ENCODE data around the gene SLC24A3. TPM values are rescaled to one million over a fixed set of nuclear protein-coding genes. Genes with fewer than 3 reads are reported as not detected.

Gene SLC24A3
- total RNA-seq, 6 donors from 2014 or later: 6.3 to 10.8 (median 9.3) TPM

DNA sequence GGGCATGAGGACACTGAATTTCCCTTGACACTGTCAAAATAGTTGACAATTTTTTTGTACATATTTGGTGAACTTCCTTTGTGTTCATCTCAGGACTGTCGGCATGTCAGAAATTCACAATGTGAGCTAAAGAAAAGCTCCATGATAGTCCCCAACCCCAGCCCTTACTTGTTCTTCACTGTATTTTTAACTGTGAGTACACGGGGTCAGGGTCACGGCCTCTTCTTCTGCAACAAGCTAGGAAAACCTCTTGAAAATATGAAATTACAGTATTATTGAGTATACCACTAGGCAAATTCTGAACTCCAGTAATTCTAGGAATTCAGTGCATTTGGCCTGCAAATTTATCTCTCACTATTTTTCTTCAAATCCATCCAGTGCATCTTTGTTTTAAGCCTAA is 199.4 kb downstream of the SLC24A3 start:
- Histone ChIP-seq H3K9me3 (no peaks in the 10 kb centered on the region), H3K27ac (no peak overlapping the region), H3K4me3 (no peak overlapping the region), H3K4me1 (peaks cover 0 to 4% (median 0%) of the 10 kb centered on the region in 4 donors), H3K27me3 (no peaks in the 10 kb centered on the region), H3K36me3 (no peaks in the 10 kb centered on the region)
- 87 to 88% methylated on average over 3 of the region's 3 CpGs for WGBS, 2 donors
- ATAC-seq (ENCODE audit: low FRiP score in 2 of 2) (no peak), DNase-seq (no peak)
- TF ChIP-seq, protein P1, sequence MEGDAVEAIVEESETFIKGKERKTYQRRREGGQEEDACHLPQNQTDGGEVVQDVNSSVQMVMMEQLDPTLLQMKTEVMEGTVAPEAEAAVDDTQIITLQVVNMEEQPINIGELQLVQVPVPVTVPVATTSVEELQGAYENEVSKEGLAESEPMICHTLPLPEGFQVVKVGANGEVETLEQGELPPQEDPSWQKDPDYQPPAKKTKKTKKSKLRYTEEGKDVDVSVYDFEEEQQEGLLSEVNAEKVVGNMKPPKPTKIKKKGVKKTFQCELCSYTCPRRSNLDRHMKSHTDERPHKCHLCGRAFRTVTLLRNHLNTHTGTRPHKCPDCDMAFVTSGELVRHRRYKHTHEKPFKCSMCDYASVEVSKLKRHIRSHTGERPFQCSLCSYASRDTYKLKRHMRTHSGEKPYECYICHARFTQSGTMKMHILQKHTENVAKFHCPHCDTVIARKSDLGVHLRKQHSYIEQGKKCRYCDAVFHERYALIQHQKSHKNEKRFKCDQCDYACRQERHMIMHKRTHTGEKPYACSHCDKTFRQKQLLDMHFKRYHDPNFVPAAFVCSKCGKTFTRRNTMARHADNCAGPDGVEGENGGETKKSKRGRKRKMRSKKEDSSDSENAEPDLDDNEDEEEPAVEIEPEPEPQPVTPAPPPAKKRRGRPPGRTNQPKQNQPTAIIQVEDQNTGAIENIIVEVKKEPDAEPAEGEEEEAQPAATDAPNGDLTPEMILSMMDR (IDR thresholded peaks at IDR 0.05): no peak
- TF ChIP-seq POLR2A (IDR thresholded peaks at IDR 0.05): no peak
- no peak for TF ChIP-seq POLR2AphosphoS5 (IDR thresholded peaks at IDR 0.05)
- TF ChIP-seq EP300 (IDR thresholded peaks at IDR 0.05): no peak

DNA sequence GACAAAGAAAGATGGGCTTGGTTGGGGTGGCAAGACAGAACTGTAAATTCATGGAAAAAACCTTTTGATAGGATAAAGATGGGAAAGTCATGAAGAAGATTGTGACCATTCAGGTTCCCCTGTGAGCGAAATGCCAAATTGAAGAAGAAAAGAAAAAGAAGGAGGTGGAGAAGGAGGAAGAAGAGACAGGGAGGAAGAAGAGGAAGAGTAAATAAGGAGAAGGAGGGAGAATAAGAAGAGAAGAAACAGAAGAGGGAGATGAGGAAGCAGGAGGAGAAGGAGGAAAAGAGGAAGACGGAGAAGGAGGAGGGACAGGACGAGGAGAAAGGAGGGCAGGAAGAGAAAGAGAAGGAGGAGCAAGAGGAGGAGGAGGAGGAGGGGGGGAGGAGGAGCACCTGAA is 199.8 kb downstream of the SLC24A3 start:
- Histone ChIP-seq H3K4me1 (peaks cover 0 to 4% (median 0%) of the 10 kb centered on the region in 4 donors), H3K27me3 (no peaks in the 10 kb centered on the region), H3K27ac (no peak overlapping the region), H3K4me3 (no peak overlapping the region), H3K36me3 (no peaks in the 10 kb centered on the region), H3K9me3 (no peaks in the 10 kb centered on the region)
- TF ChIP-seq, protein P1 (IDR thresholded peaks at IDR 0.05): no peak
- no peak for TF ChIP-seq POLR2A (IDR thresholded peaks at IDR 0.05)
- TF ChIP-seq POLR2AphosphoS5 (IDR thresholded peaks at IDR 0.05): no peak
- TF ChIP-seq EP300 (IDR thresholded peaks at IDR 0.05): no peak
- DNase-seq: no peak
- ATAC-seq (ENCODE audit: low FRiP score in 2 of 2): no peak
- 75% methylated on average over 3 of the region's 3 CpGs for WGBS, 2 donors

DNA sequence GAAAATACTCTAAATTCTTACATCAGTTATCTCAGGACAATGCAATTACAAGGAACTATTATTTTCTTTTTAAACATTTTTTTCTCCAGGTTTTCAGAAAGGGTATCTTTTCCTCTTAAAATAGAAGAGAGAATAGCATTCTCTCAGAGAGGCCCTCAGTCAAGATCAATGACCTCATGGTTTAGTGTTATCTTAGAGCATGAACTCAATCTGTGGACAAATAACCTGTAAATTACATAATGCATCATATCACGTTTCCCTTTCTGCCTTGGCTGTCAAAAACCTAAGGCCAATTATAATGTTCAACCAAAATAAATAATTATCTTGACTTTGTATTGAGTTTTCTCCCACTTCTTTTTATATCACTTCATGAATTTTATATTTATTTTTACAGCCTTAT is 202.2 kb downstream of the SLC24A3 start:
- no peaks in the 10 kb centered on the region for H3K4me1 ChIP-seq
- WGBS, 2 donors: 48 to 68% methylated on average over 1 of the region's 1 CpG
- H3K27me3 ChIP-seq: no peaks in the 10 kb centered on the region
- DNase-seq: no peak
- no peak for TF ChIP-seq POLR2AphosphoS5 (IDR thresholded peaks at IDR 0.05)
- no peak for TF ChIP-seq EP300 (IDR thresholded peaks at IDR 0.05)
- TF ChIP-seq, protein P1 (IDR thresholded peaks at IDR 0.05): no peak
- no peak for TF ChIP-seq POLR2A (IDR thresholded peaks at IDR 0.05)
- no peaks in the 10 kb centered on the region for H3K9me3 ChIP-seq
- no peaks in the 10 kb centered on the region for H3K36me3 ChIP-seq
- no peak overlapping the region for H3K27ac ChIP-seq
- H3K4me3 ChIP-seq: no peak overlapping the region
- ATAC-seq (ENCODE audit: low FRiP score in 2 of 2): no peak

DNA sequence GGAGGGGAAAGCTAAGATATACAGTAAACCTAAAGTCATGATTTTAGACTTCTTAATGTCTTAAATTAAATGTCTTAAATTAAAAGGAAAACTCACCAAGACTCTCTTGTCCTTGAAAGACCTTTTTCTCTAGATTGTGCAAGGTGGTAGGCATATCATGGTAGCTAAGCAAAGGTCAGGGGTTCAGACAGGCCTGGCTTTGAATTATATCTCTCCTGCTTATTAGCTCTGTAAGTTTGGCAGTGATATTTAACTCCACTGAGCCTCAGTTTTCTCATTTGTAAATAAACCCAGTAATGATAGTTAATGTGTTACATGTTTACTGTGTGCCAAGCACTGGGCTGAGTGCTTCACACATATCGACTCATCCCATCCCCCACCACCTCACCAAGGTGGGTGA is 203.3 kb downstream of the SLC24A3 start:
- 81 to 86% methylated on average over 1 of the region's 1 CpG for WGBS, 2 donors
- no peaks in the 10 kb centered on the region for H3K9me3 ChIP-seq

DNA sequence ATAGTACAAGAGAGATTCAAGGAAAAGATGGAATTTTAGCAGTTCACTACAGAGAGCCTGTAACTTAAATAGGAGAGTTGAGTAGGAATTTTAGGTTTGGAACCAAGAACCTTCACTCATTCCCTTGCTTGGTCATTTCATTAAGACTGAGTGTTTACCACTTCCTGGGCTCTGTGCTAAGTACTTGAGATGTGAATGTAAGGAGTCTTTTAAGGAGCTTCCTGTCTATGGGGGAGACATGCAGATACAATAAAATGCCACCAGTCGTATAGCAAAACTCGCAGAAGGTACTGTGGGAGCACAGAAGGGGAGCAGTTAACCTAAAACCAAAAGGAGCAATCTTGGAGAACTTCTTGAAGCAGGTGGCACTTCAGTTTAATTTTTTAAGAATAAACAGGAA is 204.2 kb downstream of the SLC24A3 start:
- Histone ChIP-seq H3K36me3 (no peaks in the 10 kb centered on the region), H3K4me3 (no peak overlapping the region), H3K4me1 (no peaks in the 10 kb centered on the region), H3K9me3 (no peaks in the 10 kb centered on the region), H3K27me3 (no peaks in the 10 kb centered on the region), H3K27ac (no peak overlapping the region)
- DNase-seq: no peak
- TF ChIP-seq POLR2A (IDR thresholded peaks at IDR 0.05): no peak
- no peak for TF ChIP-seq POLR2AphosphoS5 (IDR thresholded peaks at IDR 0.05)
- no peak for TF ChIP-seq EP300 (IDR thresholded peaks at IDR 0.05)
- TF ChIP-seq, protein P1 (IDR thresholded peaks at IDR 0.05): no peak
- ATAC-seq (ENCODE audit: low FRiP score in 2 of 2): no peak
- WGBS, 2 donors: 83 to 91% methylated on average over 2 of the region's 2 CpGs

More for the DNA sequence above, 203.3 kb downstream of the SLC24A3 start:
- ATAC-seq (ENCODE audit: low FRiP score in 2 of 2): no peak
- no peaks in the 10 kb centered on the region for H3K27me3 ChIP-seq
- H3K4me1 ChIP-seq: no peaks in the 10 kb centered on the region
- no peak for DNase-seq
- H3K4me3 ChIP-seq: no peak overlapping the region
- H3K36me3 ChIP-seq: no peaks in the 10 kb centered on the region
- TF ChIP-seq, protein P1 (IDR thresholded peaks at IDR 0.05): no peak
- TF ChIP-seq POLR2AphosphoS5 (IDR thresholded peaks at IDR 0.05): no peak
- no peak for TF ChIP-seq EP300 (IDR thresholded peaks at IDR 0.05)
- no peak for TF ChIP-seq POLR2A (IDR thresholded peaks at IDR 0.05)
- H3K27ac ChIP-seq: no peak overlapping the region

Data from upper lobe of left lung (tissue), 6 donors.